SU-DHL-6 (cell line): Measurements from ENCODE around the gene ABTB1.

Experiments used
- CTCF ChIP-seq: fragments of 200-600 bp; sonication (generic); IDR thresholded peaks from one replicate; pipeline ENCODE4 v1.5.1; 2017; ENCODE audit warnings: antibody characterized with exemption, mild to moderate bottlenecking, low read length, moderate library complexity; ENCODE audit not compliant: insufficient read depth, poor library complexity, severe bottlenecking
- EZH2phosphoT487 ChIP-seq: fragments of 200-600 bp; sonication (generic), shearing (Covaris generic); conservative IDR thresholded peaks from 2 replicates; pipeline ENCODE4 v1.6.1; 2018; ENCODE audit warnings: mild to moderate bottlenecking, antibody characterized with exemption, low read length, moderate library complexity, mixed read lengths

- no peak for TF ChIP-seq CTCF
- no peak for TF ChIP-seq EZH2phosphoT487
Measured at GRCh38 chr3:127665586-127665985, 7.2 kb upstream of the ABTB1 start.
